GM18870 (cell line): ENCODE results near the gene KRT33A.

ENCODE experiments used
- ATAC-seq: cut with Tn5 transposase; IDR thresholded peaks from one replicate; pipeline ENCODE4 v1.9.1; 2021; ENCODE audit warnings: moderate library complexity; ENCODE audit not compliant: unreplicated experiment

KRT33A gene

GRCh38 chr17:41331606-41332005, 19.0 kb downstream of the KRT33A start:
- ATAC-seq: no peak

- no peak for ATAC-seq
Measured at GRCh38 chr17:41329279-41329948, 21.2 kb downstream of the KRT33A start.

- ATAC-seq: no peak
Measured at GRCh38 chr17:41328207-41328606, 22.4 kb downstream of the KRT33A start.

- no peak for ATAC-seq
Measured at GRCh38 chr17:41327411-41328120, 23.1 kb downstream of the KRT33A start.

- ATAC-seq: no peak
Measured at GRCh38 chr17:41326173-41327145, 24.2 kb downstream of the KRT33A start.

- no peak for ATAC-seq
Measured at GRCh38 chr17:41325611-41326010, 25.0 kb downstream of the KRT33A start.

- no peak for ATAC-seq
Measured at GRCh38 chr17:41325126-41325525, 25.5 kb downstream of the KRT33A start.

GRCh38 chr17:41324180-41325075, 26.2 kb downstream of the KRT33A start:
- no peak for ATAC-seq

- no peak for ATAC-seq
Measured at GRCh38 chr17:41322903-41323895, 27.4 kb downstream of the KRT33A start.

- no peak for ATAC-seq
Measured at GRCh38 chr17:41322094-41322902, 28.3 kb downstream of the KRT33A start.

GRCh38 chr17:41318231-41318630, 32.4 kb downstream of the KRT33A start:
- ATAC-seq: no peak

- ATAC-seq: no peak
Measured at GRCh38 chr17:41315814-41316445, 34.7 kb downstream of the KRT33A start.

GRCh38 chr17:41315204-41315794, 35.3 kb downstream of the KRT33A start, which contains the start of gene KRTAP17-1:
KRTAP17-1 (minus strand) TSS chr17:41315710; CDS start chr17:41315650, 60 bp downstream.
- ATAC-seq: no peak

GRCh38 chr17:41311111-41311510, 39.5 kb downstream of the KRT33A start:
- ATAC-seq: no peak

GRCh38 chr17:41308918-41309359, 41.7 kb downstream of the KRT33A start, which contains the start of gene KRTAP16-1:
KRTAP16-1 (minus strand) TSS chr17:41309309; CDS start chr17:41309253, 56 bp downstream.
- no peak for ATAC-seq

GRCh38 chr17:41308251-41308917, 42.2 kb downstream of the KRT33A start:
- no peak for ATAC-seq

- no peak for ATAC-seq
Measured at GRCh38 chr17:41307647-41308046, 43.0 kb downstream of the KRT33A start.
